GM12891 (cell line): ENCODE results near the gene PSMB10.

Experiments
- PAX5 ChIP-seq: IDR thresholded peaks from 2 replicates; pipeline ENCODE4 v1.6.1; 2011; ENCODE audit warnings: low read length, moderate library complexity, mild to moderate bottlenecking; ENCODE audit not compliant: insufficient read depth, severe bottlenecking
- POLR2A ChIP-seq: IDR thresholded peaks from 2 replicates; pipeline ENCODE4 v1.6.1; 2011; ENCODE audit warnings: low read depth, low read length, control low read depth
- POLR2AphosphoS5 ChIP-seq: IDR thresholded peaks from 2 replicates; pipeline ENCODE4 v1.6.1; 2011; ENCODE audit warnings: low read depth, low read length, control low read depth
- POU2F2 ChIP-seq: IDR thresholded peaks from 2 replicates; pipeline ENCODE4 v1.6.1; 2011; ENCODE audit warnings: low read depth, mild to moderate bottlenecking, control low read depth, low read length, moderate library complexity
- SPI1 ChIP-seq: IDR thresholded peaks from 2 replicates; pipeline ENCODE4 v1.6.1; 2011; ENCODE audit warnings: low read depth, low read length, control low read depth
- TAF1 ChIP-seq: IDR thresholded peaks from 2 replicates; pipeline ENCODE4 v1.6.1; 2011; ENCODE audit warnings: low read depth, low read length, control low read depth

DNA sequence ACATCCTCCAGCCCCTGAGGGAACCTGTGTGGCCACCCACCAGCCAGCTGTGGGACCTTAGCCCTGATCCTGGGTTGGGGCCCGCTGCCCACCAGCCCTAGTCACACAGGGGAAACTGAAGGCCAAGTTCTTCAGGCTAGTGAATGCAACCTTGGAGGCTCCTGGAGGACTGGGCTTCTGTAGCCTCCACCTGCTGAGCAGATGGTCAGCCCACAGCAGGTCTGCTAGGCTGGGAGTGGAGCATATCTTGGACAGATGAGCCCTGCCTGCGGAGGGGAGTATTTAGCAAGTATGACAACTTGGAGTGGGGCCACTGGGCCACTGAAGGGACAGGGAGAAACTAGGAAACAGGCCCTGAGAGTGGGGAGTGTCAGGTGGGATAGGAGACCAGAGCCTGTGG, 39.6 kb upstream of the PSMB10 start:
- no peak for TF ChIP-seq POLR2A
- no peak for TF ChIP-seq POLR2AphosphoS5
- TF ChIP-seq SPI1: no peak
- no peak for TF ChIP-seq PAX5
- no peak for TF ChIP-seq TAF1
- TF ChIP-seq POU2F2: no peak
